SKM-1 (cell line): ENCODE results near the gene BCAN.

Experiments used
- DNase-seq: peaks from one replicate; lab custom pipeline; 2025; ENCODE audit not compliant: unreplicated experiment; lab: John Stamatoyannopoulos, UW

Gene BCAN

DNA sequence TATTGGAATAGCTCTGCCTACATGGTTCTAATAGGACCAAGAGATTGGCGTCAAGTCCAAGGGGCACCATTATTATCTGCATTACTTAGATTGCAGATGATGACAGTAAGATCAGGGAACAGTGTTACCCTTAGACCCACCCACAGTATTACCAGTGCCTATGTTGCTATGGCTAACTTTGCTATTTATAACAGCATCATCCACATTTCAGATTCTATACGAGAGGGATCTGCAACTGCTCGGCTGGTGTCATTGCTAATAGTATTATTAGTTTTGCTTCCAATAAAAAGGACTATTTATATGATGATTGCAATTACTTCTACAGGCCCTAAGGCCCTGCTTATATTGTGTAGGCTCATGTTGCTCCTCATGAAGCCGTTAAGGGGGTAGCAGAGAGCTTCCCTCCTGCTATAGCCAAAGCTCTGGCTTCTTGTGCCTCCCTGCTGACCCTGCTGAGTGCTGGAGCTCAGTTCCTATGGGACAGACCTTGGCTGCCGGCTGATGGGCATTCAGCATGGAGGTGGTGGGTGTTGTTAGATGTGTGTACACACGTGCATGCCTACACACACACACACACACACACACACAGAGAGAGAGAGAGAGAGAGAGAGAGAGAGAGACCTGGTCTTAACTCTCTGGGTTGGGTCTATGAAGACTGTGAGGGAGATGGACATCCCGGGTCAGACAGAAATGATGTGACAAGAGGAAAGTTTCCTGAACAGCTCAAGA, 1.3 kb downstream of the BCAN start:
- no peak for DNase-seq

DNA sequence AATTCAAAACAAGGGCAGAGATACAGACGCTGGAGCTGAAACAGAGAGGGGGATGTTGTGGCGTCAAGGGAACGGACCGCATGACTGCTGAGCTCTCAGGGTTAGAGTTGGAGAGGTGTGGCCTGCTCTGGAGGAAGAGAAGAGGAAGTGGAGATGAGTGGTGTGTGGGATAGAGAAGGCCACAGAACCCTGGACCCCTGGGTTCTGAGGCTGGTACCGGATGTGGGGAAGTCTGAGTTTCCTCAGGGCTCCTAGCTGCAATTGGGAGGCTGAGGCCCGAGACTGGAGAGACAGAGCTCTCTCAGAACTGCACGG, 1.8 kb downstream of the BCAN start:
- no peak for DNase-seq

DNA sequence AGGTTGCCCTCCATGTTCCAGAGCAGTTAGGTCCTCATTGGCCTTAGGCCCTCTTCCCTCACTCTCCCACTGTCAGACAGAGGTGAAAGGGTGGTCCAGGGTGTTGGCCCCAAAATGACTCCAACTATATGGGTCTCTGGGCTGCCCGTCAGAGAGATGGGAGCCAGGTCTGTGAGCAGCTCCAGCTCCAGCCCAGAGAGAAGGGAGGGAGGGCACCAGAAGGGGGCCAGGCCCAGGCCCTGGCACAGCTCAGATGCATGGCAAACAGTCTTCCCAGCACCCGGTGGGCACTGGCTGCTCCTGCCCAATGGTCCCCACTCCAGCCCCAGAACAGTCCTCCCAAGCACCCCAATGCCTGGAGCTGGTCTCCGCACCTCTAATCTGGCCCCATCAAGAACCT, 2.2 kb downstream of the BCAN start:
- no peak for DNase-seq

DNA sequence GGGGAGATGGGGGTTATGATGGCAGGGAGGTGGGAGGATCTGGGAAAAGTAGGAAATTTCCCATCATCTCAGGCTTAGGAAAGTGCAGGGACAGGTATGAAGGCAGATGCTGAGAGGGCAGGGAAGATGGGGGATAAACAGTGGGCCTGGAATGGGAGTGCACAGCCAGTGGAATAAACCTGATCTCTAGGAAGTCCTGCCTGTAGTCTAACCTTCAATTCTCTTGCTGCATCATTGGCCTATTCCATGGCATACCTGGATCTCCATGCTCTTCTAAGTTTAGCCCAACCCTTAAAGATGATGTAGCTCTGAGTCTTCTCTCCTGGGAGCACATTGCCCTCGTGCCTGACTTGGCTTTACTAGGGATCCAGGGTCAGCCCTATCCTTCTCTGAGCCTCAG, 2.7 kb downstream of the BCAN start:
- no peak for DNase-seq

DNA sequence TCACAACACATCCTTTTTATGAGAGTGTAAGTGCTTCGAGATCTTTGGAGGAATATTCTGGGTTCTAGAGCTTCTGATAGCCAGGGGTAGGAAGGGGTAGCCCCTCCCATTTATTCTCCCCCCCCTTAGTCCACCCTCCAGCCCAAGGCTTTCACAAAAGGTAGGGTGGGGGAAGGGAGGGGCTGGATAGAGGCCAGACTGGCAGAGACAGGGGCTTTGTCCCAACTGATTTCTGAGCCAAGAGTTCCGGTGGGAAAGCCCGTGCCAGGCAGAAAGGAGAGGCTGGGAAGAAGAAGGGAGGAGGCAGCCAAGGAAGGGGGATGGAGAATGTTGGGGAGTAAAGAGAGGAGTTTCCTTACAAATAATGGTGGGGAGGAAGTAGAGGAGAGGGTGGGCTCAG, 3.1 kb downstream of the BCAN start:
- DNase-seq, result no peak

DNA sequence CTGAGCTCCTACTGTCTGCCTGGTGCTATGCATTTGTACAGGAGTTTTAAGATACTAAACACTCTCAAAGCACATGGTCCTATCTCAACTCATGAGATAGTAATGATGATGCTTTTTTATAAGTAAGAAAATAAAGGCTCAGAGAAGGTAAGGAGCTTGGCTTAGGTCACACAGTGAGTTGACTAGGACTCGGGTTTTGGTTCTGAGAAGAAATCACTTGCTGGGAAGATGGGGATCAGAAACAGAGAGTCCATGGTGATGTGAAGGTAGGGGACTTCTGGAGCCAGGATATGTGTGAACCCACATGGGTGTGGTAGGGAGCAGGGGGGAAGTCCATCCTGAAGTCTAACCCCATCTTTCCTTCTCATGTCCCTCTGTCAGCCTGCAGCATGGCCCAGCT, 3.7 kb downstream of the BCAN start:
- DNase-seq, result no peak

DNA sequence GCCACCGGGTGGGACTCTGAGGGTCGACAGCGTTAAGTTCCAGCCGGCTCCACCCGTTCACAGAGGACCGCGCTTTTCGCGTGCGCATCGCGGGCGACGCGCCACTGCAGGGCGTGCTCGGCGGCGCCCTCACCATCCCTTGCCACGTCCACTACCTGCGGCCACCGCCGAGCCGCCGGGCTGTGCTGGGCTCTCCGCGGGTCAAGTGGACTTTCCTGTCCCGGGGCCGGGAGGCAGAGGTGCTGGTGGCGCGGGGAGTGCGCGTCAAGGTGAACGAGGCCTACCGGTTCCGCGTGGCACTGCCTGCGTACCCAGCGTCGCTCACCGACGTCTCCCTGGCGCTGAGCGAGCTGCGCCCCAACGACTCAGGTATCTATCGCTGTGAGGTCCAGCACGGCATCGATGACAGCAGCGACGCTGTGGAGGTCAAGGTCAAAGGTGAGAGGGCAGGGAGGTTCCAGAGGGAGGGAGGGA, 4.9 kb downstream of the BCAN start:
- no peak for DNase-seq

DNA sequence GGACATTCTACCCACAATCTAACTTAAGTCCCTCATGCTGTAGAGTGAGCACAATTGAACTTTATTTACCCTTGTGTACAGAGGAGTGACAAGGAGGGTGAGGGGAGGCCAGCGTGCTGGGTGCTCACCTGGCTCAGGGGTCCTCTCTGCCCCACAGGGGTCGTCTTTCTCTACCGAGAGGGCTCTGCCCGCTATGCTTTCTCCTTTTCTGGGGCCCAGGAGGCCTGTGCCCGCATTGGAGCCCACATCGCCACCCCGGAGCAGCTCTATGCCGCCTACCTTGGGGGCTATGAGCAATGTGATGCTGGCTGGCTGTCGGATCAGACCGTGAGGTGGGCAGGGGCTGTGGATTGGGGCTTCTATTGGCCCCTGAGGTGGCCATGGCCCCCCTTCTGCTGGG, 5.4 kb downstream of the BCAN start:
- no peak for DNase-seq

DNA sequence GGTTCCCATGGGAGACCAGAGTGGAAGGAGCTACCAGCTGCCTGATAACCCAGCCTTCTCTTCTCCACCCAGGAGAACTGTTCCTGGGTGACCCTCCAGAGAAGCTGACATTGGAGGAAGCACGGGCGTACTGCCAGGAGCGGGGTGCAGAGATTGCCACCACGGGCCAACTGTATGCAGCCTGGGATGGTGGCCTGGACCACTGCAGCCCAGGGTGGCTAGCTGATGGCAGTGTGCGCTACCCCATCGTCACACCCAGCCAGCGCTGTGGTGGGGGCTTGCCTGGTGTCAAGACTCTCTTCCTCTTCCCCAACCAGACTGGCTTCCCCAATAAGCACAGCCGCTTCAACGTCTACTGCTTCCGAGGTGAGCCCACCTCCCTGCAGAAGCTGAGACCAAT, 6.6 kb downstream of the BCAN start:
- no peak for DNase-seq

DNA sequence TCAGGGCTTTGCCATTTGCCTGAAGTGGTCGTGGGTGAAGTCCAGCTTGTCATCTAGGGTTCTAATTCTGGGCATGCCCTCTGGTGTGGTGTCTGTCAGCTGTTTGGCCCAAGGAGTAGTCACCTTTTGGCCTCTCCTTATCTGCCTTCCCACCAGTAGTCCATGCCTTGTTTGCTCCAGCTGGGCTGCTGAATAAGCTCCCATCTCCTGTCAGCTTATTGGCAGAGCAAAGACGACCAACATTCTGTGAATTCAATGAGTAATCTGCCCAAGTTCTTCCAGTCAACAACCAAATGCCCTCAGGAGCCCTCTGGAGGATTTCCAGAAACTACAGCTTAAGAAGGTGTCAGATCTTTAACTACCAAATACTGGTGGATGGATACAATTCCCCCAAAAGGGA, 7.0 kb downstream of the BCAN start:
- DNase-seq, result no peak

DNA sequence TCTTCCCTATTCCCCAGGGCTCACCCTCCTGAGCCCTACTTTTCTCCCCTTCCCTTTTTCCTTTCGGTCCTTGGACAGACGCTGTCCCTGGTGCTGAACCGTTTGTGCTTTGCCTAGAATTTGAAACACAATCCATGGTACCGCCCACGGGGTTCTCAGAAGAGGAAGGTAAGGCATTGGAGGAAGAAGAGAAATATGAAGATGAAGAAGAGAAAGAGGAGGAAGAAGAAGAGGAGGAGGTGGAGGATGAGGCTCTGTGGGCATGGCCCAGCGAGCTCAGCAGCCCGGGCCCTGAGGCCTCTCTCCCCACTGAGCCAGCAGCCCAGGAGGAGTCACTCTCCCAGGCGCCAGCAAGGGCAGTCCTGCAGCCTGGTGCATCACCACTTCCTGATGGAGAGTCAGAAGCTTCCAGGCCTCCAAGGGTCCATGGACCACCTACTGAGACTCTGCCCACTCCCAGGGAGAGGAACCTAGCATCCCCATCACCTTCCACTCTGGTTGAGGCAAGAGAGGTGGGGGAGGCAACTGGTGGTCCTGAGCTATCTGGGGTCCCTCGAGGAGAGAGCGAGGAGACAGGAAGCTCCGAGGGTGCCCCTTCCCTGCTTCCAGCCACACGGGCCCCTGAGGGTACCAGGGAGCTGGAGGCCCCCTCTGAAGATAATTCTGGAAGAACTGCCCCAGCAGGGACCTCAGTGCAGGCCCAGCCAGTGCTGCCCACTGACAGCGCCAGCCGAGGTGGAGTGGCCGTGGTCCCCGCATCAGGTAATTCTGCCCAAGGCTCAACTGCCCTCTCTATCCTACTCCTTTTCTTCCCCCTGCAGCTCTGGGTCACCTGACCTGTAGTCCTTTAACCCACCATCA, 10.4 kb downstream of the BCAN start:
- DNase-seq, result no peak

DNA sequence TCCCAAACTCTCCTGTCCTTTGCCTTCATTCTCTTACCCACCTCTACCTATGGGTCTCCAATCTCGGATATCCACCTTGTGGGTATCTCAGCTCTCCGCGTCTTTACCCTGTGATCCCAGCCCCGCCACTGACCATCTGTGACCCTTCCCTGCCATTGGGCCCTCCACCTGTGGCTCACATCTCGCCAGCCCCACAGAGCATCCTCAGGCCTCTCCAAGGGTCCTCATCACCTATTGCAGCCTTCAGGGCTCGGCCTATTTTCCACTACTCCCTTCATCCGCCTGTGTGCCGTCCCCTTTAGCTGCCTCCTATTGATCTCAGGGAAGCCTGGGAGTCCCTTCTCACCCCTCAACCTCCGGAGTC, 11.1 kb downstream of the BCAN start:
- DNase-seq, result no peak

DNA sequence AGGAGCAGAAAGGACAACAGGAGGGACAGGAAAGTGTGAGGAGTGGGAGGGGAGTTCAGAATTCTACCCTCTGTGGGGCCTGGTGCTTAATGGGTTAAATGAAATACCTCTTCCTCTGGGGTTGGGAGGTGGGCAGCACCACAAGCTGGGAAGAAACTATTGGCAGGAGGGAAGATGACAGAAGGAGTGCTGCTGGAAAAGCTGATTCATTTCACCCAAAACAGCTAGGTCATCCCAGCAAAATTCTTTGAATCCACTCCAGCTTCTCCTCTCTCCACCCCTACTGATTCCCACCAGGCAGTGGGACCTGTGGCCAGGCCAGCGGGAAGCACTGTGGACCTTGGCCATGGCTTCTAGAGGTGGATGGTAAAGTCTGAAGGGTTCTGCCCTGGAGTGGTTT, 12.8 kb downstream of the BCAN start:
- DNase-seq, result no peak

DNA sequence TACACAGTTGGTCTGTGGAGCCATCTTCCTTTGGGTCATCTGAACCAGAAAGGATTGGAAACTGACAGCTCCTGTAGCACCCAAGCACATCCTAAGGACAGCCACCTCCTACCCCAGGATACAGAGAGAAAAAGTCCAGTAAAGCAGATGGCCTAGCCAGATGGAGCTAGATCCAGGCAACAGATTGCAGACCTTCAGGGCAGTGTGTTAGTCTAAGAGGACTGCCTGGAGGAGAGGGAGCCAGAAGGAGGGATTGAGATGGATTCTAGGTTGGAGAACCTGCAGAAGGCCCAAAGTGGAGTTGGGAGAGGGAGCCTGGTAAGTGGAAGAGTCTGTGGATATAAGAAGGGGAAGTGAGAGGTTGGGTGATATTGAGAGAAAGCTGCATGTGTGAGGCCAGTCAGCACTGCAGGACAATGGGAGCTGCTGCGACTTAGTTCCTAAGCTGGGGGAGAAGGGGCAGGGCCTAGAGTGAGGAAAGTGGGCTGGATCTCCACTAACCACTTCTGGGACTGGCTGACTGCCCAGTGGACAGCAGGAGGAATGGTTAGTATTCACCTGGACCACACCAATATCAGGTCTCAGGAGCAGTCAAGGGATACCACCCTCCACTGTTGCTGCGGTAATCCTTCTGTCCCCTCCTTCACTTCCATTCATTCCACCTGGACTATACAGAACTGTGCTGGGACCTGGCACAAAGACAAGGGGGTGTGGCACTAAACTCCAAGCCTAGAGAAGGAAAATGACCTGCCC, 13.4 kb downstream of the BCAN start:
- DNase-seq, result no peak

DNA sequence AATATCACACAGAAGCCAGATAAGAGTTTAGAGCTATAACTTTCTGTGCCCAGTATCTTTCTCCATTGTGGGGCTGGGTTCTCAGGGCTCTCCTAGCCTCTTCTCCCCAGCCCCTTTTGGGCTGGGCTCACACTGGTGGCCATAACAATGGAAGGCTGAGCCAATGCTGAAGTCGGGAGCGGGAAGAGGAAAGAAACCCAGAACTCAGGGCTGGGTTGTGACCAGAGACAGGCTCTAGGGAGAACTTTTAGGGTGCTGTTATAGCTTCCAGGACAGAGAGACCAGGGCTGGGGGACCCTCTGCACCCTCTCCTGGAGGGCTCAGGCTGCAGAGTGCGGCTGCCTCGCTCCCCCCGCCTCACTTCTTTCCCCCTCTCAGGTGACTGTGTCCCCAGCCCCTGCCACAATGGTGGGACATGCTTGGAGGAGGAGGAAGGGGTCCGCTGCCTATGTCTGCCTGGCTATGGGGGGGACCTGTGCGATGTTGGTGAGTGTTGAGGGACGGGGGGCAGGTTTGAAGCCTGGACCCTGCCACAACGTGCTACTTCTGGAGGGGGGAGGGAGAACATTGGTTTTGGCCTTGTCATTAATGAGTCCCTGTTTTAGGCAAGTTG, 14.1 kb downstream of the BCAN start:
- DNase-seq, result no peak

DNA sequence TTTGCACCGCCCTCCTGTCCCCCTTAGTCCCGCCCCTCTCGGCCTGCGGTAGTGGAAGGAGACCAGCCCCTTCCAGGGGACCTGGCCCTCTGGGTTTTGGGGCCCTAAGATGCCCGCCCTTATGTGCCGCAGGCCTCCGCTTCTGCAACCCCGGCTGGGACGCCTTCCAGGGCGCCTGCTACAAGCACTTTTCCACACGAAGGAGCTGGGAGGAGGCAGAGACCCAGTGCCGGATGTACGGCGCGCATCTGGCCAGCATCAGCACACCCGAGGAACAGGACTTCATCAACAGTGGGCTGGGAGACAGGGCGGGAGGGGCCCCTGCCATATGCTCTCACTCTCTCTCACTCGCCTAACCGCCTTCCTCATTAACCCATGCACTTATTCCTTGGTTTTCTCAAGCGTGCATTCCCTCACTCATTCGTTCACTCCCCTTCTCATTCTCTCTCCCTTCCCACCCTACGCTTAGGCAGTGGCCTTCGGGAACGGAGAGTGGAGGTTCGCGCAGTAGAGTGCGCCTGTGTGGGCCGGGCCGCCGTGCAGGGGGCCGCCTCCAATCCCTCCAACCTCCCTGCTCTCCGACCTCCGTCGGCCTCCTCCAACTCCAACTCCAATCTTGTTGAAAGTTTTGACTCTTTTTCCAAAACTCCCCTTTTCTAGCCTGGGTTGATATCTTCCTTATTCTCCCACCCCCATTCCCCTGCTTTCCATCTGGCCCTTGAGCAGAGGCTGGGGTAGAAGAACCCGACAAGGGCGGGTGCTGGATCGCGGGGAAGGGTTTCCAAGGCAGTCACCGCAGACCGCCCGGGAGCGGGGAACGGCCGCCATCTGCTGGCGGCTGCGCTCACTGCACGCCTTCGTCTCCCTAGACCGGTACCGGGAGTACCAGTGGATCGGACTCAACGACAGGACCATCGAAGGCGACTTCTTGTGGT, 15.2 kb downstream of the BCAN start:
- DNase-seq, result no peak

DNA sequence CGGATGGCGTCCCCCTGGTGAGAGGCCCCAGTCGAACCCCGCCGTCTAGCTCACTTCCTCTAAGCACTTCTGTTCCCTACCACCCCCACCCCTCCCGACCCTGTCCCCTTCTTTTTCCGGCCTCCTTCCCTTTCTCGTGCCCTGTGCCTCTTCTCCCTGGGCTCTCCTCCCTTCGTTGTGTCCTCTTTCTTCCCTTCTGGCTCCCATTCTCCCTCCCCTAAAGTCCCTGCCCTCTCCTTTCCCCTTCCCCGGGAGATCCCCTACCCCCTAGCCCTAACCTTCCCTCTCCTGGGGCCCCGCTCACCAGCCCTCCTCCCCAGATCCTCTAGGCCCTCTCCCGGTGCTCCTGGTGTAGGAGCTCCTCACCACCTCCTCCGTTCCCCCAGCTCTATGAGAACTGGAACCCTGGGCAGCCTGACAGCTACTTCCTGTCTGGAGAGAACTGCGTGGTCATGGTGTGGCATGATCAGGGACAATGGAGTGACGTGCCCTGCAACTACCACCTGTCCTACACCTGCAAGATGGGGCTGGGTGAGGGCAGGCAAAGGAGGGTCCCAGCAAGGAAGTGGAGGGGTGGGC, 15.9 kb downstream of the BCAN start:
- DNase-seq, result no peak

DNA sequence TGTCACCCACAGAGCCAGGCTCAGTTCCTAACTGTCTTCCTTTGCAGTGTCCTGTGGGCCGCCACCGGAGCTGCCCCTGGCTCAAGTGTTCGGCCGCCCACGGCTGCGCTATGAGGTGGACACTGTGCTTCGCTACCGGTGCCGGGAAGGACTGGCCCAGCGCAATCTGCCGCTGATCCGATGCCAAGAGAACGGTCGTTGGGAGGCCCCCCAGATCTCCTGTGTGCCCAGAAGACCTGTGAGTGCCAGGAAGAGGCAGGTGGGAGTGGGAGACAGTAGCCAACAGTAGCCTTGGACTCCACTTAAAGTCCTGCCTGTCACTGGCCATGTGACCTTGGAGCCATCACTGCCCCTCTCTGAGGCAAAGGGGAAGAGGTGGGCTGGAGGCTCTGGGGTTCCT, 16.6 kb downstream of the BCAN start:
- no peak for DNase-seq

DNA sequence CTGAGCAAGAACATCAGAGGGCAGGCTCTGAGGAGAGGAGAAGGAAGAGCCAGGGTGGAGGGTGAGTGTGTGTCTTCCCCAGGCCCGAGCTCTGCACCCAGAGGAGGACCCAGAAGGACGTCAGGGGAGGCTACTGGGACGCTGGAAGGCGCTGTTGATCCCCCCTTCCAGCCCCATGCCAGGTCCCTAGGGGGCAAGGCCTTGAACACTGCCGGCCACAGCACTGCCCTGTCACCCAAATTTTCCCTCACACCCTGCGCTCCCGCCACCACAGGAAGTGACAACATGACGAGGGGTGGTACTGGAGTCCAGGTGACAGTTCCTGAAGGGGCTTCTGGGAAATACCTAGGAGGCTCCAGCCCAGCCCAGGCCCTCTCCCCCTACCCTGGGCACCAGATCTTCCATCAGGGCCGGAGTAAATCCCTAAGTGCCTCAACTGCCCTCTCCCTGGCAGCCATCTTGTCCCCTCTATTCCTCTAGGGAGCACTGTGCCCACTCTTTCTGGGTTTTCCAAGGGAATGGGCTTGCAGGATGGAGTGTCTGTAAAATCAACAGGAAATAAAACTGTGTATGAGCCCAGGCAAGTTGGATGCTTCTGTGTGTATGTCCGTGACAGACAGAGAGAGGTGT, 17.1 kb downstream of the BCAN start:
- no peak for DNase-seq

DNA sequence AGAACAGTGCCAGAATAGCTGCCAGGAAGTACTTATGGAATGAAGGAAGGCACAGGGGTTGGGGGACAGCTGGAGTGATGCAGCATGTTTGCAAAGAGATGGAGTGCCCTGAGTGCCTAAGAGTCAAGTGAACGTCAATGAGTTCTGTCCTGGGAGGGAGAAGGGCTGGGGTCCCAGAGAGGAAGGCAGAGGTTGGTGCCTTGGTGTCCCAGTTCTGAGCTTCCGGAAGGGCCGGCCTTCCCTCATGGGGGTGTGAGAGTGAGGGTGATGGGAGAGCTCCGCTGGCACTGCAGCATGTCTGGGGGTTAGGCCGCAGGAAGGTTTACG, 17.7 kb downstream of the BCAN start:
- DNase-seq, result no peak
